Islet of Langerhans (tissue), 1 donor: ENCODE results near the gene MYDGF.

Experiments used
- FAIRE-seq: peaks from one replicate; lab custom pipeline; 2011; peaks lifted over from hg19 to GRCh38; lab: Jason Lieb, UNC

The MYDGF gene

DNA sequence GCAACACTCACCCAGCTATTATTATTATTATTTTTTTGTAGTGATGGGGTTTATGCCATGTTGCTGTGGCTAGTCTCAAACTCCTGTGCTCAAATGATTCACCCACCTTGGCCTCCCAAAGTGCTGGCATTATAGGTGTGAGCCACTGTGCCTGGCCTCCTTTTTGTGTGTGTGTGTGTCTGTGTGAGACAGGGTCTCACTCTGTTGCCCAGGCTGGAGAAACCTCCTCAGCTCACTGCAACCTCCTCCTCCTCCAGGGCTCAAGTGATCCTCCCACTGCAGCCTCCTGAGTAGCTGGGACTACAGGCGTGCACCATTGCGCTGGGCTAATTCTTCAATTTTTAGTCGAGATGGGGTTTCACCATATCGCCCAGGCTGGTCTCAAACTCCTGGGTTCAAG is 3.6 kb upstream of the MYDGF start:
- no peak for FAIRE-seq

- no peak for FAIRE-seq
Measured at GRCh38 chr19:4673216-4673615, 3.1 kb upstream of the MYDGF start.

DNA sequence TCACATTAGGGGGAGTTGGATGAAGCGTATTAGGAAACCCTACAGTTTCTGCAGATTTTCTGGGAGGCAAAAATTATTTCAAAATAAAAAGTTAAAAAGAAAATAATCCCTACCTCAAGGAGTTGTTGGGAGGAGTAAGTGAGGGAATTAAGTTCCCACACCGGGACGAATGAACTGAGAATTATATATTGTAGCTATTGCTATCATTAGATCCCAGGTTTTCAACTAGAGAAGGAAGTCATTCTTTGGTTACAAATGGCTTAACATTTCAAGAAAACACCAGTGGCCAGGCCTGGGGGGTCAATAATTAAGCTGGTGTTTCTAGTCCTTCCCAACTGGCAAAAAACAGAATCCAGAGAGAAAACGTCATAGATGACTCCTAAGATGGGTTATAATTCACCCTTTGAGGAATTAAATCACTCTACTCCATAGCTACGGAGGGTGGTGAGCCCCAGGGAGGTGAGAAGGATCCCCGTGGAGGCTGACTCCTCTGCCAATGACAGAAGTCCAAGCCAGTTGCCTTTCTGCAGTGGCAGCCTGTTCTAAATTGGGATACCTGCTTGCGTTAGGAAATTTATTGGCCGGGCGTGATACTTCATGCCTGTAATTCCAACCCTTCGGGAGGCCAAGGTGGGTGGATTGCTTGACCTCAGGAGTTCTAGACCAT is 1.2 kb upstream of the MYDGF start:
- no peak for FAIRE-seq

DNA sequence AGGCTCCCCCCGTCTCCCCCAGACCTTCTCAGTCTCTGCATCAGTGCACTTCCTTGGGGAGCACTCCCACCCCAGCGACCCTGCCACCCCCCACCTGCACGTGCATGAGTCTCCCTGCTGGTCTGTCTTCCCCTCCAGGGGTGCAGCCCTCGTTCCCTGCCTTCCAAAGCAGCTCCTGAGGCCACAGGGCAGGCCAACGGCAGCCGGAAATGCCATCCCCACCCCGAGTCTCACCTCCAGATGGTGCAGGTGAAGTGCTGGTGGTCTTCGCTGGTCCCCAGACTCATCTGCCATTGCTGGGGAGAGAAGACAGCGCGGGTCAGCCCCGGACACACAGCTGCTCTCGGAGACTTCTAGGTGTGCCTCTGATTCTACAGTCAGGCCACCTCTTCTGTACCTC is 5.5 kb downstream of the MYDGF start:
- FAIRE-seq: no peak

GRCh38 chr19:4662812-4663211 is 7.3 kb downstream of the MYDGF start:
- FAIRE-seq: no peak

- no peak for FAIRE-seq
Measured at GRCh38 chr19:4662020-4662695, 8.0 kb downstream of the MYDGF start.

DNA sequence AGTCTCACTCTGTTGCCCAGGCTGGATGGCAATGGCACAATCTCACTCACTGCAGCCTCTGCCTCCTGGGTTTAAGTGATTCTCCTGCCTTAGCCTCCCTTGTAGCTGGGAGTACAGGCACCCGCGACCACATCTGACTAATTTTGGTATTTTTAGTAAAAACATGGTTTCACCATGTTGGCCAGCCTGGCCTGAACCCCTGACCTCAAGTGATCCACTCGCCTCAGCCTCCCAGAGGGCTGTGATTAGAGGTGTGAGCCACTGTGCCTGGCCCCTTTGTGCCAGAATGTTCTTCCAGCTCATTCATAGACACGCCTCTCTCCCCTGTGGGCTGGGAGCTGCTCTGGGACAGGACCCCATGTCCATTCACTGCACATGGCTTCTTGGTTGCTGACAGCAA is 9.1 kb downstream of the MYDGF start:
- FAIRE-seq: no peak

GRCh38 chr19:4660181-4660791 is 9.9 kb downstream of the MYDGF start:
- no peak for FAIRE-seq

DNA sequence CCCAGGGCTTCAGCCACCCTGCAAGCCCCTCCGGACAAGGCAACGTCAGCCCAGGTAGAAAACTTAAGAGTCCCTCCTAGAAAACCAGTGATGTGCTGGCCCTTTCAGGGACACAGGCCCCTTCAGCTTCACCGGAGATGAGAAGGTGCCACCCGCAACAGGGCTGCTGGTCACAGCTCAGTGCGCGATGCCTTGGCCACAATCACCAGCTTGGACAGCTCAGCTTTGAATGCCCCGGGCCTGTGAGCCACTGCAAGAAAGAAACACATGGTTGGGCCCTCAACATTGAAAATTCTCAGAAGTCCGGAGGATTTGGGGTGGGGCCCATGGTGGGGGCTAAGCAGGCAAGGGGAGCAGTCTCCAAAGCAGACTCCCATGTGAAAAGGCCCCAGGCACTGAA is 12.3 kb downstream of the MYDGF start:
- no peak for FAIRE-seq

GRCh38 chr19:4657262-4657661 is 12.9 kb downstream of the MYDGF start:
- FAIRE-seq: no peak

- no peak for FAIRE-seq
Measured at GRCh38 chr19:4656102-4656501, 14.0 kb downstream of the MYDGF start.

- no peak for FAIRE-seq
Measured at GRCh38 chr19:4654437-4655361, 15.4 kb downstream of the MYDGF start.

DNA sequence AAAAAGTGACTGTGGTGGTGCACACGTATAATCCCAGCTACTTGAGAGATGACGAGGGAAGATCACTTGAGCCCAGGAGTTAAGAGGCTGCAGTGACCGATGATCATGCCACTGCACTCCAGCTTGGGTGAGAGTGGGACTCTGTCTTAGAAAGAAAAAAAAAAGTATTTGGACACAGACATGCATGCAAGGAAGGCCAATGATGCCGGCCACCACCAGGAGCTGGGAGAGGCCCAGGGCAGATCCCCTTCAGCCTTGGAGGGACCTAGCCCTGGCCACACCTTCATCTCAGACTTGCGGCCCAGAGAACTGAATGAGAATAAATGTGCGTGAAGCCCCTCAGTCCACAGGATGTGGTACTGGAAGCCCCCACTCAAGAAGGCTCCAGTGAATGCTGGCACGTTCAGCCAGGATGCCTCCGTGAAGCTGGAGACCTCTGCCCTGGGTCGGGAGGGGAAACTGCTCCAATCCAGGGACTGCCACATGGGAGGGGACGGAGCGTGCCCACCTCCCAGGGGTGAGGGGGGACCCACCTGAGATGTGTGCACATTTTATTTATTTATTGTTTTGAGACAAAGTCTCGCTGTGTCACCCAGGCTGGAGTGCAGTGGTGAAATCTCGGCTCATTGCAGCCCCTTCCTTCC is 16.2 kb downstream of the MYDGF start:
- no peak for FAIRE-seq

GRCh38 chr19:4652075-4652474 is 18.1 kb downstream of the MYDGF start:
- FAIRE-seq: no peak

DNA sequence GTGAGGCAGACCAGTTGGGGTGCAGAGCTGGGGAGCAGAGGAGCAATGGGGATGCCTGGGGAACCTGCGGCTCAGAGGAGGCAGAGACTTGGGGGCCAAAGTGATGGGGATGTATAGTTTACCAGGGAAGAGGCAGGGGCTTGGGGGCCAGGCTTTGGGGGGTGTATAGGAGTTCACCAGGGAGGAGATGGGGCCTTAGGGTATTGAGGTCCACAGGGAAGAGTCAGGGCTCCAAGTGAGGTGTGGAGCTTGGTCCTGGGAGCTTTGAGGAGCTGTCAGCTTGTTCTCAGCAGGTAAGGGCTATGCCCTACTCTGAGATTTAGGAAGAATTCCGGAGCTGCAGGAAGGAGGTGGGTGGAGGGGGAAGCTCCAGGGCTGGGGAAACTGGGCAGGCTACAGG is 20.0 kb downstream of the MYDGF start:
- no peak for FAIRE-seq

DNA sequence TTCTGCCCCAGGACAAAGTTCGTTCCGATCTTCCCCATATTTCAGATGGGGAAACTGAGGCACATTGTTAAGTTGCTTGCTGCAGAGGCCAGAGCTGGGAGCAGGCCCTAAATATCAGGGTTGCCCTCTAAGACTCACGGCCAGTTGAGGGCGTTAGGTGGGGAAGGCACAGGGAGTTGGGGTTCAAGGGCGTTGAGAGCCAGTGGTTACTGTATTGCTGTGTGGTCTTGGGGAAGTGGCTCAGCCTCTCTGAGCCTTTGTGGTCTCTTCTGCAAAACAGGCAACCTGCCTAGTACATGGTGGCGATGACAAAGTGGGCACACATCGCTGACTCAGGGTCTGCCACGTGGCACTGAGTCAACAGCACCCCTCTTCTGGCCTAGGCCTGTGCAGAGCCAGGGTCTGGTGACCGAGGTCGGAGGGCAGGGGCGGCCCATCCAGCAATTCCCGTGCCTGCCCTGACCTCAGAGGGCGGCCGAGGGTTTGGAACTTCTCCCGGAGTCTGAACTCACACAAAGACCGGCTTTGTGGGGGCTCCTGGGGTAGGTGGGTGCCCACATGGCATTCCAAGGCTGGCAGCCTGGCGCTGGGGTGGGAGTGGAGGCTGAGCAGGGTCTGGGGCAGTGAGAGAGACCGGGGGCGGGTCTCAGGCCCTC is 20.6 kb downstream of the MYDGF start:
- FAIRE-seq: no peak

GRCh38 chr19:4647676-4648644 is 22.2 kb downstream of the MYDGF start:
- no peak for FAIRE-seq

DNA sequence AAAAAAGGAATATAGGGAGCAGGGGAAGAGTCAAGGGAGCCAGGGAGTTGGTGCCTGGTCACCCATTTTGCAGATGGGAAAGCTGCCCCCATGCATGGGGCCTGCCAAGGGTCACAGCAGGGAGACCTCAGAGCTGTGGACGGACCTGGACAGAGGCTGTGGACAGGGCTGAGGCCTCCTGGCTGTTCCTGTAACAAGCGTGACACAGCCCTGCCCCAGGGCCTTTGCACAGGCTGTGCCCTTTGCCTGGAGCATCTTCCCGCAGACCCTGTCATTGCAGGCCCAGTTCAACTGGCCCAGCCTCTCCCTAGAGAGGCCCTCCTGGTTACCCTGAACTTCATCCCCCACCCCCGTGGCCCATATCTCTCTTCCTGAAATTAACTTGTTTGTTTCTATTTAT is 24.4 kb downstream of the MYDGF start:
- no peak for FAIRE-seq

- FAIRE-seq: no peak
Measured at GRCh38 chr19:4642625-4643024, 27.5 kb downstream of the MYDGF start.

GRCh38 chr19:4641132-4641531 is 29.0 kb downstream of the MYDGF start:
- FAIRE-seq: no peak
